ENCODE data around the gene RPAP3.
"Not testable (repeated sequence)": the region's sequence is repeated elsewhere in the genome, so short reads cannot be mapped to it uniquely, and the experiment has no call there.

Gene RPAP3

GRCh38 chr12:47667935-47668334, 37.9 kb downstream of the RPAP3 start:
- DNase-seq (ENCODE audit: low read depth in 3 of 3) = not testable (repeated sequence)

- DNase-seq (ENCODE audit: low read depth in 3 of 3) = no peak
Observed at GRCh38 chr12:47652521-47653234, 53.2 kb downstream of the RPAP3 start.

GRCh38 chr12:47651368-47652254, 54.2 kb downstream of the RPAP3 start:
- peak; percentile 16 to 25 (median 25) for DNase-seq (ENCODE audit: low read depth in 3 of 3)

GRCh38 chr12:47650469-47650868, 55.4 kb downstream of the RPAP3 start:
- DNase-seq (ENCODE audit: low read depth in 3 of 3) = no peak

GRCh38 chr12:47649381-47649780, 56.4 kb downstream of the RPAP3 start:
- DNase-seq (ENCODE audit: low read depth in 3 of 3) = no peak

GRCh38 chr12:47648056-47648579, 57.7 kb downstream of the RPAP3 start:
- DNase-seq (ENCODE audit: low read depth in 3 of 3) = no peak

- DNase-seq (ENCODE audit: low read depth in 3 of 3) = not testable (repeated sequence)
Observed at GRCh38 chr12:47642310-47642709, 63.5 kb downstream of the RPAP3 start.

- DNase-seq (ENCODE audit: low read depth in 3 of 3) = peak; percentile 21 to 30 (median 23)
Observed at GRCh38 chr12:47636908-47637780, 68.7 kb downstream of the RPAP3 start.

GRCh38 chr12:47635770-47636169, 70.1 kb downstream of the RPAP3 start:
- DNase-seq (ENCODE audit: low read depth in 3 of 3) = not testable (repeated sequence)

- DNase-seq (ENCODE audit: low read depth in 3 of 3) = no peak
Observed at GRCh38 chr12:47634127-47634526, 71.7 kb downstream of the RPAP3 start.

GRCh38 chr12:47621960-47622359, 83.9 kb downstream of the RPAP3 start:
- no peak for DNase-seq (ENCODE audit: low read depth in 3 of 3)

- DNase-seq (ENCODE audit: low read depth in 3 of 3) = no peak
Observed at GRCh38 chr12:47617476-47617875, 88.4 kb downstream of the RPAP3 start.

GRCh38 chr12:47616440-47616839, 89.4 kb downstream of the RPAP3 start:
- DNase-seq (ENCODE audit: low read depth in 3 of 3) = no peak

- no peak for DNase-seq (ENCODE audit: low read depth in 3 of 3)
Observed at GRCh38 chr12:47615711-47616110, 90.1 kb downstream of the RPAP3 start.

- DNase-seq (ENCODE audit: low read depth in 3 of 3) = no peak
Observed at GRCh38 chr12:47614521-47614920, 91.3 kb downstream of the RPAP3 start.

GRCh38 chr12:47612953-47613352, 92.9 kb downstream of the RPAP3 start:
- no peak for DNase-seq (ENCODE audit: low read depth in 3 of 3)

- no peak for DNase-seq (ENCODE audit: low read depth in 3 of 3)
Observed at GRCh38 chr12:47611906-47612305, 93.9 kb downstream of the RPAP3 start.
